HepG2 (cell line): Measurements from ENCODE around the gene KCNAB1.

Experiments
- BRD4 ChIP-seq: sonication (generic); formaldehyde crosslinking; IDR thresholded peaks from 2 replicates; pipeline ENCODE4 v1.4.0; 2020; ENCODE audit warnings: missing genetic modification reagents
- KAT8 ChIP-seq: IDR thresholded peaks from 2 replicates; pipeline ENCODE4 v1.6.1; 2016; ENCODE audit warnings: missing genetic modification reagents, missing compliant biosample characterization
- SALL1 ChIP-seq: sonication (generic); formaldehyde crosslinking; IDR thresholded peaks from 2 replicates; pipeline ENCODE4 v1.8.0; 2022; ENCODE audit warnings: mild to moderate bottlenecking, missing genetic modification reagents
- ZNF670 ChIP-seq: sonication (generic); formaldehyde crosslinking; IDR thresholded peaks from 2 replicates; pipeline ENCODE4 v1.8.0; 2022; ENCODE audit warnings: mild to moderate bottlenecking, missing genetic modification reagents, borderline replicate concordance

DNA sequence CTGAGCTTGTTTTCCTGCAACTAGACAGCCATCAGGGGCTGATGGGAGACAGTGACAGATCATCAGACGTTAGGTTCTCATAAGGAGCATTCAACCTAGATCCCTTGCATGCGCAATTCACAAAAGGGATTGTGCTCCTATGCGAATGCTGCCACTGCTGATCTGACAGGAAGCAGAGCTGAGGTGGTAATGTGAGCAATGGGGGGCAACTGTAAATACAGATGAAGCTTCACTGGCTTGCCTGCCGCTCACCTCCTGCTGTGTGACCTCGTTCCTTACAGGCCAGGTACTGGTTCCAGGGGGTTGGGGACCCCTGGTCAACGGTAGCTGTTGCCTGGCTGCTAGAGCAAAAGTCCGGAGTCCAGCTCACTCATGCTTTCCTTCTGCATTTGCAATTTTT is 26.4 kb upstream of the KCNAB1 start:
- TF ChIP-seq SALL1 (no peak), KAT8 (no peak), ZNF670 (CRISPR knock-in tag) (no peak), BRD4 (CRISPR knock-in tag) (no peak)
